Ishikawa (cell line): ENCODE measurements around the gene KLHDC8A.

Source experiments
- CREB1 ChIP-seq: IDR thresholded peaks from 2 replicates; pipeline ENCODE4 v1.6.1; 2012; ENCODE audit warnings: low read depth
- EGR1 ChIP-seq: IDR thresholded peaks from 2 replicates; pipeline ENCODE4 v1.6.1; 2012
- RAD21 ChIP-seq: IDR thresholded peaks from 2 replicates; pipeline ENCODE4 v1.6.1; 2012; ENCODE audit warnings: low read depth
- REST ChIP-seq: IDR thresholded peaks from 2 replicates; pipeline ENCODE4 v1.6.1; 2012; ENCODE audit warnings: low read depth, mild to moderate bottlenecking
- YY1 ChIP-seq: IDR thresholded peaks from 2 replicates; pipeline ENCODE4 v1.6.1; 2012; ENCODE audit warnings: low read depth
- ZBTB7A ChIP-seq: IDR thresholded peaks from 2 replicates; pipeline ENCODE4 v1.6.1; 2012; ENCODE audit warnings: low read depth
- TF ChIP-seq, protein P1 (sequence below): IDR thresholded peaks from 2 replicates; pipeline ENCODE4 v1.6.1; 2012

DNA sequence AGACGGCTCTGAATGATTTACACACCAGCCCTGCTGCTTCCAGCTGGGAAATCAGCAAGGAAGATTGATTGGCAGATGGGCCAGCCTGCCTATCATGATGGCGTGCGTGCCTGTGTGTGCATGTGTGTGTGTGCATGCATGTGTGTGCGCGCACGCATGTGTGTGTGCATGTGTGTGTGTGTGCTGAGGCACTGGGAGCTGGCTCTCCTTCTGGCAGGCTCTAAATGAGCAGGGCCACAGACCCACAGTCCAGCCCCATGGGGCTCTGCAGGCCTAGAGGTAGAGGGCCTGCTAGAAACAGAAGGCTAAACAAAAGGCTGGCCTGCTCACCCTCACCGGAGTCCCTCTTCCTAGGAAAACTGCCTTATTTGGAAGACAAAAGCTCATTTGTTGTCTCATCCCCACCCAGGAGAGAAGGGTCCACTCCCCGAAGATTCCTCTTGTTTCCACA, 6.0 kb downstream of the KLHDC8A start:
- TF ChIP-seq, protein P1, sequence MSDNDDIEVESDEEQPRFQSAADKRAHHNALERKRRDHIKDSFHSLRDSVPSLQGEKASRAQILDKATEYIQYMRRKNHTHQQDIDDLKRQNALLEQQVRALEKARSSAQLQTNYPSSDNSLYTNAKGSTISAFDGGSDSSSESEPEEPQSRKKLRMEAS = no peak
- TF ChIP-seq REST (no peak), YY1 (no peak), ZBTB7A (no peak), CREB1 (no peak), EGR1 (no peak), RAD21 (no peak)
